ENCODE results near the gene AKAP1.

AKAP1 gene

DNA sequence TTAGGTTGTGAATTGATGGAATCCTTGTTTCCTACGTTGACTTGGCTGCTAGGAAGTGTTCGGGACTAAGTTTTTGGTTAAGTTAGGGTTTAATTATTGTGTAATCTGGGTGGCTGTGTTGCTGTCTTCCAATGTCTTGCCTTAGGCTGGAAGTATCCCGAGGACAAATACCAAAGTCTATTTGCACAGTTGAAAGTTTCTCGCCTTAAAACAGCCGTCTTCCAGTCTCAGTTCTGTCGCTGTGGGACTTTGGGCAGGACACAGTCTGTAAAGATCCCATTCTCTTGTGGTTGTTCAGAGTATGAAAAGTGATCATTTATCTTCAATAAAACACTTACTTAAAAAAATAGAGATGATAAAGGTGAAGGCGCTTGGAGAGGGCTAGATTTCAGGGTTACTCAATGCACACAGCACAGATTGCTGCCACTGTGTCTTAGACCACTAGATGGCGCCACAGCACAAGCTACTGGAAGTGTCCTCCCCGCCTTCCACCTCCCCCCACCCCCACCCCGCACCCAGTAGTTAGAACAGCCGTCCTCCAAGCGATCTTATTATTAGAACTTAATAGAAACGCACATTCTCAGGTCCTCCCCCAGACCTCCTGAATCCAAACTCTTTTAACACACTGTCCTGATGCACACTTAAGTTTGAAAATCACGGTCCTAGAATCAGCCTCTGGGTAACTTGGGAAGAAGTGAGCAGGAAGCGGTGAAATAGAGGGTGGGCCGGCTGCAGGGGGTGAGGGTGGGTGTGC, 45.8 kb downstream of the AKAP1 start:
- Histone ChIP-seq H3K36me3 (peaks cover 4% of the 10 kb centered on the region), H3K27me3 (ENCODE audit: insufficient read depth, low read depth, severe bottlenecking) (no peaks in the 10 kb centered on the region), H3K27ac (peak overlapping the region; percentile 50; the same call in 1 of the 2 replicates), H3K9me3 (ENCODE audit: severe bottlenecking) (no peaks in the 10 kb centered on the region), H3K4me3 (ENCODE audit: low read depth, low read length) (peak overlapping the region; percentile 30)
- DNase-seq = peak; percentile 90
- peak; percentile 92 for TF ChIP-seq CTCF (IDR thresholded peaks at IDR 0.05; ENCODE audit: low read depth, low read length)

DNA sequence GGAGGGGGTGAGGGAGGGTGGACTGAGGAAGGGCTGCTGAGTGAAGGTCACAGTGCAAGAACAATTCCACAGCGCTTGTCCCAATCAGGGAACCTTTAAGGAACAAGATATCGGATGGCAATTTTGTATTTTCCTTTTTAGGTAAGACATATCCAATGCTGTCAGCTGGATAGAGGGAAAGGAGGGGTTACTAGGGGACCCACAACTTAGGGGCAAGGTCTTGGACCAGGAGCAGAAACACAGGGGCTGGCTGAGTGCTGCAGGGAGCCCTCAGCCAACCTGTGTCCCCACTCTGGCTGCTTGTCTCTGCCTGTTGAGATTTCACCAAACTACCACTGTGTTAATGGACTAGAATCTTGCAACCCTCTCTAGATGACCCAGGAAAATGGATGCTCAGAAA, 47.6 kb downstream of the AKAP1 start:
- no peak for TF ChIP-seq CTCF (IDR thresholded peaks at IDR 0.05; ENCODE audit: low read depth, low read length)
- Histone ChIP-seq H3K9me3 (ENCODE audit: severe bottlenecking) (no peaks in the 10 kb centered on the region), H3K4me3 (ENCODE audit: low read depth, low read length) (no peak overlapping the region), H3K27me3 (ENCODE audit: insufficient read depth, low read depth, severe bottlenecking) (no peaks in the 10 kb centered on the region), H3K27ac (no peak overlapping the region), H3K36me3 (no peaks in the 10 kb centered on the region)
- no peak for DNase-seq

- Histone ChIP-seq H3K9me3 (ENCODE audit: severe bottlenecking) (no peaks in the 10 kb centered on the region), H3K27me3 (ENCODE audit: insufficient read depth, low read depth, severe bottlenecking) (no peaks in the 10 kb centered on the region), H3K36me3 (no peaks in the 10 kb centered on the region), H3K27ac (no peak overlapping the region), H3K4me3 (ENCODE audit: low read depth, low read length) (no peak overlapping the region)
- TF ChIP-seq CTCF (IDR thresholded peaks at IDR 0.05; ENCODE audit: low read depth, low read length) = no peak
- no peak for DNase-seq
These were observed 48.4 kb downstream of the AKAP1 start for GRCh38 chr17:57133486-57133885.

- no peaks in the 10 kb centered on the region for H3K36me3 ChIP-seq
- H3K27ac ChIP-seq = no peak overlapping the region
- no peak for TF ChIP-seq CTCF (IDR thresholded peaks at IDR 0.05; ENCODE audit: low read depth, low read length)
- no peak for DNase-seq
- no peaks in the 10 kb centered on the region for H3K27me3 ChIP-seq (ENCODE audit: insufficient read depth, low read depth, severe bottlenecking)
- peaks cover 6% of the 10 kb centered on the region for H3K9me3 ChIP-seq (ENCODE audit: severe bottlenecking)
- no peak overlapping the region for H3K4me3 ChIP-seq (ENCODE audit: low read depth, low read length)
These were observed 50.2 kb downstream of the AKAP1 start for GRCh38 chr17:57135026-57135788.

GRCh38 chr17:57135789-57136291, 50.8 kb downstream of the AKAP1 start:
- Histone ChIP-seq H3K4me3 (ENCODE audit: low read depth, low read length) (no peak overlapping the region), H3K27me3 (ENCODE audit: insufficient read depth, low read depth, severe bottlenecking) (no peaks in the 10 kb centered on the region), H3K27ac (no peak overlapping the region), H3K36me3 (no peaks in the 10 kb centered on the region), H3K9me3 (ENCODE audit: severe bottlenecking) (peaks cover 6% of the 10 kb centered on the region)
- TF ChIP-seq CTCF (IDR thresholded peaks at IDR 0.05; ENCODE audit: low read depth, low read length) = no peak
- no peak for DNase-seq

Data from WERI-Rb-1 (cell line).